Endothelial cell (in vitro differentiated cells): ENCODE data around the gene CYP4B1. TPM values are rescaled to one million over a fixed set of nuclear protein-coding genes. Genes with fewer than 3 reads are reported as not detected.

Source experiments
- DNase-seq: peaks from one replicate; pipeline ENCODE4 v3.0.0; 2021; ENCODE audit warnings: low spot score
- H3K27ac Mint-ChIP-seq: one replicate; pipeline ENCODE4 v1.8.0; 2021; ENCODE audit warnings: mixed read lengths, inconsistent platforms; ENCODE audit not compliant: unreplicated experiment
- H3K27me3 Mint-ChIP-seq: one replicate; pipeline ENCODE4 v1.8.0; 2021; ENCODE audit warnings: mild to moderate bottlenecking, moderate library complexity, mixed read lengths, inconsistent platforms; ENCODE audit not compliant: unreplicated experiment
- H3K36me3 Mint-ChIP-seq: one replicate; pipeline ENCODE4 v1.8.0; 2021; ENCODE audit warnings: mild to moderate bottlenecking, low read depth, mixed read lengths, inconsistent platforms; ENCODE audit not compliant: unreplicated experiment
- H3K4me1 Mint-ChIP-seq: one replicate; pipeline ENCODE4 v1.8.0; 2021; ENCODE audit warnings: mild to moderate bottlenecking, mixed read lengths, inconsistent platforms; ENCODE audit not compliant: unreplicated experiment
- H3K4me3 Mint-ChIP-seq: one replicate; pipeline ENCODE4 v1.8.0; 2021; ENCODE audit warnings: mild to moderate bottlenecking, mixed read lengths, inconsistent platforms; ENCODE audit not compliant: unreplicated experiment
- H3K9me3 Mint-ChIP-seq: one replicate; pipeline ENCODE4 v1.8.0; 2021; ENCODE audit warnings: mixed read lengths, inconsistent platforms; ENCODE audit not compliant: unreplicated experiment
- total RNA-seq: library from RNA; stranded (reverse); fragmentation: NEBNext Ultra II Directional; extraction: Animal tissue kit (Norgen Biotek cat#: 25700); gene quantifications from one replicate; pipeline ENCODE4 v1.2.1, GENCODE V29; 2021; ENCODE audit not compliant: unreplicated experiment
- TF ChIP-seq, protein P1 (sequence below): fragments of 200-600 bp; sonication (generic); IDR thresholded peaks from one replicate; pipeline ENCODE4 v1.5.0; 2021; ENCODE audit warnings: antibody characterized with exemption; ENCODE audit not compliant: unreplicated experiment

The CYP4B1 gene
- total RNA-seq, 1 donor from 2014 or later: not detected

DNA sequence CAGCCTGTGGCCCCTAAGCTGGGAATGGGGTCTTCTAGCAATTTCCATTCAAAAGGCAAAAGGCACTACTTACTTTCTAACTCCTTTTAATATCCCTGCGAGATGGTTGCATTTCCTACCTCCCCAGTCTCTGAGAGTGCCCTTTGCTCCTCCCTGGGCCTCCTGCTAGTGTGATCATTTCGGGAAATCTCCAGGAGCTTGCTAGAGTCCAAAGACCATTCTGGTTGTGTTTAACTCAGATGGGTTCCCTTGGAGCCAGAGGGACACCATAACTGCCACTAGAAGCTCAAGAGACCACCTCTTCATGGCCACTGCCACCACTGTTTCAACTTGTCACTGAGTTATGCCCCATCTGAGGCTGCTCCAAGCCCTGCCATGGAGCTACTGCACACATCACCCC is 34.4 kb upstream of the CYP4B1 start:
- Mint-ChIP-seq H3K9me3 (no peaks in the 10 kb centered on the region), H3K4me1 (no peaks in the 10 kb centered on the region), H3K27me3 (peaks cover 3% of the 10 kb centered on the region), H3K27ac (no peak overlapping the region), H3K36me3 (peaks cover 3% of the 10 kb centered on the region), H3K4me3 (no peak overlapping the region)
- TF ChIP-seq, protein P1, sequence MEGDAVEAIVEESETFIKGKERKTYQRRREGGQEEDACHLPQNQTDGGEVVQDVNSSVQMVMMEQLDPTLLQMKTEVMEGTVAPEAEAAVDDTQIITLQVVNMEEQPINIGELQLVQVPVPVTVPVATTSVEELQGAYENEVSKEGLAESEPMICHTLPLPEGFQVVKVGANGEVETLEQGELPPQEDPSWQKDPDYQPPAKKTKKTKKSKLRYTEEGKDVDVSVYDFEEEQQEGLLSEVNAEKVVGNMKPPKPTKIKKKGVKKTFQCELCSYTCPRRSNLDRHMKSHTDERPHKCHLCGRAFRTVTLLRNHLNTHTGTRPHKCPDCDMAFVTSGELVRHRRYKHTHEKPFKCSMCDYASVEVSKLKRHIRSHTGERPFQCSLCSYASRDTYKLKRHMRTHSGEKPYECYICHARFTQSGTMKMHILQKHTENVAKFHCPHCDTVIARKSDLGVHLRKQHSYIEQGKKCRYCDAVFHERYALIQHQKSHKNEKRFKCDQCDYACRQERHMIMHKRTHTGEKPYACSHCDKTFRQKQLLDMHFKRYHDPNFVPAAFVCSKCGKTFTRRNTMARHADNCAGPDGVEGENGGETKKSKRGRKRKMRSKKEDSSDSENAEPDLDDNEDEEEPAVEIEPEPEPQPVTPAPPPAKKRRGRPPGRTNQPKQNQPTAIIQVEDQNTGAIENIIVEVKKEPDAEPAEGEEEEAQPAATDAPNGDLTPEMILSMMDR: no peak
- DNase-seq: no peak

DNA sequence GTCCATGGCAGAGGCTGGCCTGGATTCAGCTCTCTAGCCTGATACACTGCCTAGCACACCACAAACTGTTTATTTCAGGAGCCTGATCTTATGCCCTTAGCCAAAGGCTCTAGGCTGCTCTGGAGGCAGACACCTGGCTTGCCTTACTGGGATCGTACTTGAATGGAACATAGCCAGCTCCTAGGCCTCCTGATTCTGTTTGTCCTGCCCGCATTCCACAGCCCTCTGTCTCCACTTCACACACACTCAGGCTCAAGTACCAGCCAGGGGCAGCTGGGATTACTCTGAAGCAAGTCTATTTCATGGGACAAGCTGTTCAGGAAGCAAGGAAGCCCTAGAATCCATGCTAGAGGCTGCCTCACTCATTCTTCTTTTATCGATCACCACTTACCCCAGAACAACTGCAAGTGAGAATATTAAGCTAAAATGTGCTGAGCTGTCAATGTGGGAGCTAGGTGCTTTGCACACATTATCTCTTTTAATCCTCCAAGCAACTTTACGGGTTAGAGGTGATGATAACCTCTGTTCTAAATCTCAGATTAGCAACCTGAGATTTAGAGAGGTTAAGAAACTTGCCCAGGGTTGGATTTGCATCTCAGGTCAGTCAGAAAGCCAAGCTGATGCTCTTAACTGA is 31.1 kb upstream of the CYP4B1 start:
- no peak for DNase-seq
- peaks cover 18% of the 10 kb centered on the region for H3K9me3 Mint-ChIP-seq
- no peak overlapping the region for H3K4me3 Mint-ChIP-seq
- TF ChIP-seq, protein P1: no peak
- H3K27me3 Mint-ChIP-seq: no peaks in the 10 kb centered on the region
- no peaks in the 10 kb centered on the region for H3K4me1 Mint-ChIP-seq
- no peak overlapping the region for H3K27ac Mint-ChIP-seq
- H3K36me3 Mint-ChIP-seq: peaks cover 14% of the 10 kb centered on the region

DNA sequence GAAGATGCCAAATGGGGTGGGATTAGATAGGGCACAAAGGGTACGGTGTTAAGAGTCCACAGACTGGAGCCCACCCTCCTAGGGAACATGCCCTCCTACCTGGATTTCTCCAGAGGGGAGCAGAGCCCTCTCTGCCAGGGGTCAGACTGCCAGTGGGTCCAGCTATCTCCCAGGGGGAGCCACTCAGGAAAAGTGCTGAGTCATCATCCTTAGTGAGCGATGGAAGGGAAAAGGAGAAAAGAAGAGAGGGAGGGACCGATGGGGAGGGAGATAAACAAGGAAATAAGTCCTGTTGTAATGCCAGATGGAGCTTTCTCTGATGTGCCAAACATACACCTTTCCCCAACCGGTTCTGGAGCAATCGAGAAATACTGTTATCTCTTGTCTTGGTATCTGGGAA is 30.4 kb upstream of the CYP4B1 start:
- Mint-ChIP-seq H3K27ac (no peak overlapping the region), H3K36me3 (peaks cover 14% of the 10 kb centered on the region), H3K27me3 (no peaks in the 10 kb centered on the region), H3K4me1 (no peaks in the 10 kb centered on the region), H3K9me3 (peaks cover 18% of the 10 kb centered on the region), H3K4me3 (no peak overlapping the region)
- DNase-seq: no peak
- TF ChIP-seq, protein P1: no peak

DNA sequence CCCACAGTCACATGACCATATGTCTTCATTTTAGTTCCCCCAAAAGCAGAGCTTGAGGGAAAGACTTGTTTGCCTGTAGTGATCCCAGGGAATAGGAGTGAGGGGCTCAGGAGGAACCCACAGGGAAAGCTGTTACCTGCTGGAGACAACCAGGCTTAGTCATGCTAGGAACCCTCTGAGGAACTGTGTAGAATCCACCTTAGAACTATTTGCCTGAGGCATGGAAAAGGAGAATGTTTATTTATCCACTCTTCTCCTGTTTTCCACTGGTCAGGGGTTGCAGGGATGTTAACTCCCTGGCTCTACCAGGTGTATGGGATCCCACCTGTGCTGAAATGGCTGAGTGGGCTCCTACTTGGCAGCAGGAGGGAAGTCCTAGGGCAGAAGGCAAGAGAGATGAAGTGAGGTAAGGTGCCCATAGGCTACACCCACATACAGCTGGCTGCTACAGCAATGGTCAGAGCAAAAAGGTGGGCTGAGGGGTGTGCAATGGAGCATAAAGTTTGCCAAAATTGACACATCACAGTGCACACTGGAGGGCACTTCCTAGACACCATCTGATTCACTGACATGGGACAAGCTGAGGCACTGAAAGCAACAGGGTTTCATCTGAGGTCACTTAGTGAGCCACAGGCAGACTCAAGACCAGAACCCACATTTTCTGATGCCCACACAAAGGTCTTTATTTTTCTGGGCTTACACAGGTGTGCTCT is 29.7 kb upstream of the CYP4B1 start:
- H3K4me1 Mint-ChIP-seq: no peaks in the 10 kb centered on the region

More for the DNA sequence above, 29.7 kb upstream of the CYP4B1 start:
- DNase-seq: no peak
- H3K27ac Mint-ChIP-seq: no peak overlapping the region
- no peaks in the 10 kb centered on the region for H3K27me3 Mint-ChIP-seq
- H3K4me3 Mint-ChIP-seq: peak overlapping the region; percentile 25
- peaks cover 11% of the 10 kb centered on the region for H3K36me3 Mint-ChIP-seq
- H3K9me3 Mint-ChIP-seq: peaks cover 18% of the 10 kb centered on the region
- TF ChIP-seq, protein P1: no peak
